ENCODE data around the gene MNDA.

The MNDA gene

DNA sequence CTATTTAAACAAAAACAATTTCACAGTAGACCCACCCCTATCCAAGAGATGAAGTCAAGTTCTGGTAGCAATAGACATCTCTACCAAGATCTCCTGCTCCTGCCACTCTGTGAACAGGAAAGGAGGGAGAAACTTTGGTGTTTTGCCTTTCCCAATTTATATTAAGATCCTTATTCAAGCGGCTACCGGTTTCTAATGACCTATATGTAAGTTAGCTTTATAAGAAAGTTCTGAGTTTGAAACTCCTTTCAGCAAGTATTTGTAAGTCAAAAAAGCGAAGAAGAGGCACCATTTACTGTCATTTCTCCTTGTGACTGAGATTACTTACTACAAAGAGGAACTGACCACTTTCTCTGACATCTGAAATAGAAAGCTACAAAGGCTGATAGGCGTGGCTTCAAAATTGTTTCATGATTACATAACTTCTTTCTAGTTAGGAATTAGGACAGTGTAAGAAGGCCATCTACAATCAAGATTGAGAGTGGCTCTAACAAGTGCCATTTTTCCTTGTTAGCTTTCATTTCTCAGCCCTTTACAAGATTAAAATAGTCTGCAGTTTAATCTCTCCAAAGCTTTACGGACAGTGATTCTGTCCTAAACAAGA, at the start of gene MNDA:
Gene MNDA, plus strand, starts transcription at position 448 of the 604 bp plus-strand sequence. CDS start 10,803 bp downstream, outside the sequence.
- CTCF ChIA-PET: no interaction called here

DNA sequence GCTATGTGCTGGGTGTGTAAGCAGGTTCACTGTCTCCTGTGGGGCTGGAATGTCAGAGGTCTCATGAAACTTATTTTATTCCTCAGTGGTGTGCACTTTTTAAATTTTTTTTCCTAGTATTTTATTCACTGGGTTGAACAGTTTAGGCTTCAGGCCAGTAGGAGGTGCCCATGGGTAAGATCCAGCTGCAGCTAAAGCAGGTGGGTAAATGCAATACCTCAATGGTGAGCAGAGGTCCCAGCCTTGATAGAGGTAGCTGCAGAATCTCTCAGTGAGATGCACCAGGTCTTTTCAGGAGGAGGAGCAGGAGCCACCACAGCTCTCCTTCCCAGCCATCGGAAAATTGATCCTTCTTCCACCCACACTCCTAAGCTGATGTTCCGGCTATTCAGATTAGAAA, 37.5 kb upstream of the MNDA start:
- no peak for DNase-seq (ENCODE audit: low spot score)
- H3K27ac ChIP-seq: no peak overlapping the region
- CTCF ChIA-PET: no interaction called here
- POLR2A ChIA-PET (ENCODE audit: low non-redundant PET): no interaction called here
- TF ChIP-seq, protein P1, sequence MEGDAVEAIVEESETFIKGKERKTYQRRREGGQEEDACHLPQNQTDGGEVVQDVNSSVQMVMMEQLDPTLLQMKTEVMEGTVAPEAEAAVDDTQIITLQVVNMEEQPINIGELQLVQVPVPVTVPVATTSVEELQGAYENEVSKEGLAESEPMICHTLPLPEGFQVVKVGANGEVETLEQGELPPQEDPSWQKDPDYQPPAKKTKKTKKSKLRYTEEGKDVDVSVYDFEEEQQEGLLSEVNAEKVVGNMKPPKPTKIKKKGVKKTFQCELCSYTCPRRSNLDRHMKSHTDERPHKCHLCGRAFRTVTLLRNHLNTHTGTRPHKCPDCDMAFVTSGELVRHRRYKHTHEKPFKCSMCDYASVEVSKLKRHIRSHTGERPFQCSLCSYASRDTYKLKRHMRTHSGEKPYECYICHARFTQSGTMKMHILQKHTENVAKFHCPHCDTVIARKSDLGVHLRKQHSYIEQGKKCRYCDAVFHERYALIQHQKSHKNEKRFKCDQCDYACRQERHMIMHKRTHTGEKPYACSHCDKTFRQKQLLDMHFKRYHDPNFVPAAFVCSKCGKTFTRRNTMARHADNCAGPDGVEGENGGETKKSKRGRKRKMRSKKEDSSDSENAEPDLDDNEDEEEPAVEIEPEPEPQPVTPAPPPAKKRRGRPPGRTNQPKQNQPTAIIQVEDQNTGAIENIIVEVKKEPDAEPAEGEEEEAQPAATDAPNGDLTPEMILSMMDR (conservative IDR thresholded peaks at IDR 0.05; ENCODE audit: low read depth): no peak

More for the DNA sequence above, at the start of gene MNDA:
- POLR2A ChIA-PET (ENCODE audit: low non-redundant PET): no interaction called here
- DNase-seq (ENCODE audit: low spot score): no peak
- TF ChIP-seq, protein P1 (conservative IDR thresholded peaks at IDR 0.05; ENCODE audit: low read depth): no peak
- no peak within 1 kb of the TSS for H3K27ac ChIP-seq

DNA sequence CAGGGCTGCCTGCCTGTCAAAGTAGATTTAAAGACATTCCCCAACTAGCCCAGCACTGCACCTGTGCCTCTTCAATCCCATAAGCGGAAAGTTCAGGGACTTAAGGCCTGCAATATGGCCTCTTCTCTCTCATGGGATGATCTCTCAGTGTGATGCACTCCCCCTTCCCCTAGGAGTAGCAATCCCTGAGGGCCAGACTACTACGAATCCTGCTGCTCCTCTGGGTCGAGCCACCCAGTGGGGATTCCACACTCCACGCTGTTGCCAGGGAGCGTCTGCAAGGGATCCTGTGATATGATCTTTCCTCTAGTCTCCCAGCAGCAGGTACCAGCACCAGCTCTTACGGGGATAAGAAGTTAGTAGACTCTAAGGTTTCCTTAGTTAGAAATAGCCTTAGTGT, 36.9 kb upstream of the MNDA start:
- POLR2A ChIA-PET (ENCODE audit: low non-redundant PET): no interaction called here
- DNase-seq (ENCODE audit: low spot score): no peak
- CTCF ChIA-PET: no interaction called here
- H3K27ac ChIP-seq: no peak overlapping the region
- TF ChIP-seq, protein P1 (conservative IDR thresholded peaks at IDR 0.05; ENCODE audit: low read depth): no peak

DNA sequence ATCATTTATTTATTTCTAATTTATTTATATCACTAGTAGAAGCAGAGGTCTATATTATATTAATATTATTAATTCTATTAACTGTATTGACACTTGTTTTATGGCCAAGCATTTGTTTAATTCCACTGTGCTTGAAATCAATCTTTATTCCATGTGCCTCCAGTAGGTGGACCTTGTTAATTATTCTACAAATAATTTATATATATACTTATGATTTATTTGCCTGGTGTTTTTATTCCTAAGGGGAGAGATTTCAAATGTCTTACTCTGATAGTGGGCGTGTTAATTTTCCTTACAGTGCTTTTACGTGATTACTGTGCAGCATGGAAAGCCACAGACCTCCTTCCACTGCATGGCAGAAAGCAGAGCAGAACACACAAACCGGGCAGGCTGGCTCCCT, 32.6 kb upstream of the MNDA start:
- TF ChIP-seq, protein P1 (conservative IDR thresholded peaks at IDR 0.05; ENCODE audit: low read depth): no peak
- ChIA-PET POLR2A (ENCODE audit: low non-redundant PET) (no interaction called here), CTCF (no interaction called here)
- peak; percentile 4 for DNase-seq (ENCODE audit: low spot score)
- no peak overlapping the region for H3K27ac ChIP-seq

DNA sequence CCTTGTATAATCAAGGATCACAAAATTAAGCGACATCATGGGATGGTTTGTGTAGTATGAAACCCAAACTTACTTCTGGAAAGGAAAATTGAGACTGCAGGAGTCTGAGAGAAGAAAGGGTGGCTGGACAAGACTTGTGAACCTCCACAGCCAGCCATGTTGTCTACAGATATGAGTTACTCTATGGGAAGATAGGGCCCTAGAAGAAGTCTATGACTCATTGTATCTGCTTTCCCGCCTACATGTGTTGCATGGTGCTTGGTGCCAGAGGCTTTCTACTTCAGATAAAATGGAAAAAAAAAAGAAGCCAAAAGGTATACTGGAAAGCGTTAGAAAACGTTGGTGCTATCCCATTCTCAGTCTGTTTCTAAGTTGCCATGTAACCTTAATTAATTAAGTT, 31.5 kb upstream of the MNDA start:
- DNase-seq (ENCODE audit: low spot score): no peak
- TF ChIP-seq, protein P1 (conservative IDR thresholded peaks at IDR 0.05; ENCODE audit: low read depth): no peak
- ChIA-PET POLR2A (ENCODE audit: low non-redundant PET) (no interaction called here), CTCF (no interaction called here)
- H3K27ac ChIP-seq: no peak overlapping the region

DNA sequence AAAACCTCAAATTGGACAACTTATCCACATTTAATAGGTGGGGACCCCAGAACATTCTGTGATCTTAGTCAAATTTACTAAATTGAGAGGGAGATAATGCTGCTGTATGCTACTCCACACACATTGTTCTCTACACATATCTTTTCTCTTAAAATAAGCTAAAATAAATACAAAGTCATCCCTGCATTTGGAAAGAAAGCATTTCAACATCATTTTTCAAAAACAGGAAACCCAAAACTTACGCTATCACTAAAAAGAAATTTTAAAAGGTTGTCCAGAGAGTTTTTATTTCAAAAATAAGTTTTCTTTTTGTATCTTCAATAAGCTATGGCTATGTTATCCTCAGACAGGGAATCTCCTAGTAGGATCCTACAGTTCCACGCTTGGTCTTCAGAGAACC, 30.6 kb upstream of the MNDA start:
- H3K27ac ChIP-seq: no peak overlapping the region
- ChIA-PET POLR2A (ENCODE audit: low non-redundant PET) (no interaction called here), CTCF (no interaction called here)
- TF ChIP-seq, protein P1 (conservative IDR thresholded peaks at IDR 0.05; ENCODE audit: low read depth): no peak
- DNase-seq (ENCODE audit: low spot score): no peak

All from RWPE1 (cell line).